K562 (cell line): Measurements from ENCODE around the gene DDIT3. TPM values are rescaled to one million over a fixed set of nuclear protein-coding genes. Genes with fewer than 3 reads are reported as not detected.
A peak's percentile ranks its signal among the peaks of the same experiment; 100 is the strongest.

Experiments
- FIP1L1 ChIP-seq: fragments of 200-400 bp; formaldehyde crosslinking; IDR thresholded peaks from 2 replicates; pipeline ENCODE4 v1.6.1; 2018; ENCODE audit warnings: mild to moderate bottlenecking, low read depth, low read length; ENCODE audit not compliant: poor library complexity, severe bottlenecking
- ZNF232 ChIP-seq: sonication (generic); formaldehyde crosslinking; IDR thresholded peaks from 2 replicates; pipeline ENCODE4 v1.8.0; 2022; ENCODE audit warnings: mild to moderate bottlenecking, missing genetic modification reagents
- ZNF77 ChIP-seq: fragments of 250-450 bp; sonication (Bioruptor Pico); IDR thresholded peaks from 2 replicates; pipeline ENCODE4 v1.5.0; 2020
- polyA plus RNA-seq, 8 experiments: library from polyadenylated mRNA; depleted of rRNA in 4 of 8; stranded (reverse) in 5 of 8; unstranded in 3 of 8; fragments of >200 nt; fragmentation: Nextera tagmentation in 2 of 8; fragmentation: Illumina TruSeq in 1 of 8; extraction: Ambion mirVana in 2 of 8; extraction: Trizol in 1 of 8; gene quantifications; 2 replicates each; pipeline versions ENCODE4 v1.2.1 to v1.2.3, GENCODE V29; 2011 to 2014; ENCODE audit warnings: inconsistent platforms in 1 of 8, missing spikeins in 1 of 8
- total RNA-seq, 7 experiments: library from RNA; depleted of rRNA in 6 of 7; stranded (reverse); fragments of >200 nt in 6 of 7; fragmentation: Illumina TruSeq in 2 of 7; extraction: Trizol in 2 of 7; gene quantifications; 2 replicates each; pipeline versions ENCODE4 v1.2.1 to v1.2.3, GENCODE V29; 2011 to 2021; ENCODE audit warnings: low replicate concordance in 1 of 7
- TF ChIP-seq, protein P1 (sequence below): fragments of 250-450 bp; sonication (Bioruptor Pico); IDR thresholded peaks from 2 replicates; pipeline ENCODE4 v1.9.0; 2021; ENCODE audit warnings: mild to moderate bottlenecking
- TF ChIP-seq, protein P2 (sequence below): sonication (generic); formaldehyde crosslinking; IDR thresholded peaks from 2 replicates; pipeline ENCODE4 v1.8.1; 2022; ENCODE audit warnings: missing genetic modification reagents
- TF ChIP-seq, protein P3 (sequence below), 2 experiments: fragments of 450-650 bp in 1 of 2; sonication (generic) in 1 of 2; formaldehyde crosslinking in 1 of 2; IDR thresholded peaks in 1 of 2; conservative IDR thresholded peaks in 1 of 2; 2 replicates each; pipeline versions ENCODE4 v1.6.1 to v1.8.1; 2016 to 2023; ENCODE audit warnings: mild to moderate bottlenecking in 2 of 2, moderate library complexity in 2 of 2, inconsistent platforms in 1 of 2, missing genetic modification reagents in 1 of 2
- TF ChIP-seq, protein P4 (sequence below): sonication (generic); formaldehyde crosslinking; IDR thresholded peaks from 2 replicates; pipeline ENCODE4 v1.9.0; 2022; ENCODE audit warnings: mild to moderate bottlenecking, missing genetic modification reagents
- TF ChIP-seq, protein P5 (sequence below): fragments of 450-650 bp; IDR thresholded peaks from 2 replicates; pipeline ENCODE4 v1.6.1; 2018; ENCODE audit warnings: mild to moderate bottlenecking, low read depth; ENCODE audit not compliant: partially characterized antibody
- TF ChIP-seq, protein P6 (sequence below), 2 experiments: IDR thresholded peaks in 1 of 2; conservative IDR thresholded peaks in 1 of 2; 2 replicates each; pipeline ENCODE4 v1.6.1; 2016; ENCODE audit warnings: low read depth in 2 of 2, mild to moderate bottlenecking in 1 of 2, missing compliant biosample characterization in 1 of 2, missing genetic modification characterization in 1 of 2, moderate library complexity in 1 of 2
- TF ChIP-seq, protein P7 (sequence below), 3 experiments: fragments of 200-800 bp in 1 of 3; fragments of 250-450 bp in 1 of 3; fragments of 450-650 bp in 1 of 3; sonication (Bioruptor Pico) in 1 of 3; sonication (Bioruptor generic) in 1 of 3; formaldehyde crosslinking in 1 of 3; IDR thresholded peaks; 2 replicates each; pipeline versions ENCODE4 v1.6.1 to v1.8.0; 2016 to 2022; ENCODE audit warnings: mild to moderate bottlenecking in 2 of 3, missing genetic modification characterization in 2 of 3, missing compliant biosample characterization in 1 of 3, moderate library complexity in 1 of 3

DDIT3 gene
- total and polyA plus RNA-seq, 9 of the 15 experiments (the other 6 are each of a cell fraction or from before 2014, with no cell fraction given), result 59.1 to 272 (median 89.9) TPM

DNA sequence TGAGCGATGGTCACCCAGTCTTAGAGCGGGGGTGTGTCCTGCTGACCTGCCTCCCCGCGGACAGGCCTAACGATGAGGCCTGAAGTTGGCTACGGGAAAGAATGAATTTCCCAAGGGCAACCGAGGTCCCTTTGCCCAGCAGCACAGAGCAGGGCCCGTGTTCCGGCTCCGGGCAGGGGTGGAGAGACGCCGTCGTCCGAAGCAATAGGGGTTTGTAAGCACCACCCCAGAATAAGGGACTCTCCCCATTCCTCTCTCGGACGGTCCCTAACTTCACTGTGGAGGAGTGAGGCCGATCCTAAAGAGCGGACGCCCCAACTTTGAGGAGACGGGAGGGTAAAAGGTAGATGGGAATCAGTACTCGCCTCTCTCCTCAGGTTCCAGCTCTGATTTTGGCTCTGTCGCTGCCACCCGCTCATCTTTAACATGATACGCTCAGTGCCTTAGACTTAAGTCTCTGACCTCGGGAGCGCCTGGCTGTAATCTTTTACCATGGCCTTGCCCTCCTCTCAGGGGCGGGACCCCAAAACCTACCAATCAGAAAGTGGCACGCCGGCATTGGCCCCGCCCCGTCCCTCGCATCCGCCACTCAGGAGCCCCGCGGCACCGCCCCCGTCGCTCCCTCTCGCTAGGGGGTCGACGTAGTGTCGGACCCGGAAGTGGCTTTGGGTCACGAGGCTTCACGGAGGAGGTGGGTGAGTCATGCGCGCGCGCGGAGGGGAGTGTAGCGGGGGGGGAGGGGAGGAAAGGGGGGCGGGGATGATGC is at the start of gene DDIT3 (continued):
- TF ChIP-seq, protein P1, sequence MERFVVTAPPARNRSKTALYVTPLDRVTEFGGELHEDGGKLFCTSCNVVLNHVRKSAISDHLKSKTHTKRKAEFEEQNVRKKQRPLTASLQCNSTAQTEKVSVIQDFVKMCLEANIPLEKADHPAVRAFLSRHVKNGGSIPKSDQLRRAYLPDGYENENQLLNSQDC (CRISPR knock-in tag), result peak; percentile 75; the same call in 1 of the 2 replicates
- TF ChIP-seq, protein P2, sequence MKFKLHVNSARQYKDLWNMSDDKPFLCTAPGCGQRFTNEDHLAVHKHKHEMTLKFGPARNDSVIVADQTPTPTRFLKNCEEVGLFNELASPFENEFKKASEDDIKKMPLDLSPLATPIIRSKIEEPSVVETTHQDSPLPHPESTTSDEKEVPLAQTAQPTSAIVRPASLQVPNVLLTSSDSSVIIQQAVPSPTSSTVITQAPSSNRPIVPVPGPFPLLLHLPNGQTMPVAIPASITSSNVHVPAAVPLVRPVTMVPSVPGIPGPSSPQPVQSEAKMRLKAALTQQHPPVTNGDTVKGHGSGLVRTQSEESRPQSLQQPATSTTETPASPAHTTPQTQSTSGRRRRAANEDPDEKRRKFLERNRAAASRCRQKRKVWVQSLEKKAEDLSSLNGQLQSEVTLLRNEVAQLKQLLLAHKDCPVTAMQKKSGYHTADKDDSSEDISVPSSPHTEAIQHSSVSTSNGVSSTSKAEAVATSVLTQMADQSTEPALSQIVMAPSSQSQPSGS (CRISPR knock-in tag), result no peak
- TF ChIP-seq, protein P3, sequence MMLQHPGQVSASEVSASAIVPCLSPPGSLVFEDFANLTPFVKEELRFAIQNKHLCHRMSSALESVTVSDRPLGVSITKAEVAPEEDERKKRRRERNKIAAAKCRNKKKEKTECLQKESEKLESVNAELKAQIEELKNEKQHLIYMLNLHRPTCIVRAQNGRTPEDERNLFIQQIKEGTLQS (IDR thresholded peaks at IDR 0.05), result peak; percentile 92; the same call in 1 of the 2 replicates
- TF ChIP-seq, protein P3 (CRISPR knock-in tag; conservative IDR thresholded peaks at IDR 0.05), result peak; percentile 35
- TF ChIP-seq, protein P4, sequence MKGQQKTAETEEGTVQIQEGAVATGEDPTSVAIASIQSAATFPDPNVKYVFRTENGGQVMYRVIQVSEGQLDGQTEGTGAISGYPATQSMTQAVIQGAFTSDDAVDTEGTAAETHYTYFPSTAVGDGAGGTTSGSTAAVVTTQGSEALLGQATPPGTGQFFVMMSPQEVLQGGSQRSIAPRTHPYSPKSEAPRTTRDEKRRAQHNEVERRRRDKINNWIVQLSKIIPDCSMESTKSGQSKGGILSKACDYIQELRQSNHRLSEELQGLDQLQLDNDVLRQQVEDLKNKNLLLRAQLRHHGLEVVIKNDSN, result peak; percentile 85
- TF ChIP-seq, protein P5, sequence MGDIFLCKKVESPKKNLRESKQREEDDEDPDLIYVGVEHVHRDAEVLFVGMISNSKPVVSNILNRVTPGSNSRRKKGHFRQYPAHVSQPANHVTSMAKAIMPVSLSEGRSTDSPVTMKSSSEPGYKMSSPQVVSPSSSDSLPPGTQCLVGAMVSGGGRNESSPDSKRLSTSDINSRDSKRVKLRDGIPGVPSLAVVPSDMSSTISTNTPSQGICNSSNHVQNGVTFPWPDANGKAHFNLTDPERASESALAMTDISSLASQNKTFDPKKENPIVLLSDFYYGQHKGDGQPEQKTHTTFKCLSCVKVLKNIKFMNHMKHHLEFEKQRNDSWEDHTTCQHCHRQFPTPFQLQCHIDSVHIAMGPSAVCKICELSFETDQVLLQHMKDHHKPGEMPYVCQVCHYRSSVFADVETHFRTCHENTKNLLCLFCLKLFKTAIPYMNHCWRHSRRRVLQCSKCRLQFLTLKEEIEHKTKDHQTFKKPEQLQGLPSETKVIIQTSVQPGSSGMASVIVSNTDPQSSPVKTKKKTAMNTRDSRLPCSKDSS, result no peak
- no peak for TF ChIP-seq ZNF232
- TF ChIP-seq ZNF77 (CRISPR knock-in tag), result no peak
- peak; percentile 61 for TF ChIP-seq FIP1L1
- TF ChIP-seq, protein P6, sequence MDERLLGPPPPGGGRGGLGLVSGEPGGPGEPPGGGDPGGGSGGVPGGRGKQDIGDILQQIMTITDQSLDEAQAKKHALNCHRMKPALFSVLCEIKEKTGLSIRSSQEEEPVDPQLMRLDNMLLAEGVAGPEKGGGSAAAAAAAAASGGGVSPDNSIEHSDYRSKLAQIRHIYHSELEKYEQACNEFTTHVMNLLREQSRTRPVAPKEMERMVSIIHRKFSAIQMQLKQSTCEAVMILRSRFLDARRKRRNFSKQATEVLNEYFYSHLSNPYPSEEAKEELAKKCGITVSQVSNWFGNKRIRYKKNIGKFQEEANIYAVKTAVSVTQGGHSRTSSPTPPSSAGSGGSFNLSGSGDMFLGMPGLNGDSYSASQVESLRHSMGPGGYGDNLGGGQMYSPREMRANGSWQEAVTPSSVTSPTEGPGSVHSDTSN (CRISPR knock-in tag; IDR thresholded peaks at IDR 0.05; ENCODE audit: low read depth), result peak; percentile 35; the same call in 1 of the 2 replicates
- TF ChIP-seq, protein P6 (tag; conservative IDR thresholded peaks at IDR 0.05; ENCODE audit: low read depth), result peak; percentile 42
- TF ChIP-seq, protein P7, sequence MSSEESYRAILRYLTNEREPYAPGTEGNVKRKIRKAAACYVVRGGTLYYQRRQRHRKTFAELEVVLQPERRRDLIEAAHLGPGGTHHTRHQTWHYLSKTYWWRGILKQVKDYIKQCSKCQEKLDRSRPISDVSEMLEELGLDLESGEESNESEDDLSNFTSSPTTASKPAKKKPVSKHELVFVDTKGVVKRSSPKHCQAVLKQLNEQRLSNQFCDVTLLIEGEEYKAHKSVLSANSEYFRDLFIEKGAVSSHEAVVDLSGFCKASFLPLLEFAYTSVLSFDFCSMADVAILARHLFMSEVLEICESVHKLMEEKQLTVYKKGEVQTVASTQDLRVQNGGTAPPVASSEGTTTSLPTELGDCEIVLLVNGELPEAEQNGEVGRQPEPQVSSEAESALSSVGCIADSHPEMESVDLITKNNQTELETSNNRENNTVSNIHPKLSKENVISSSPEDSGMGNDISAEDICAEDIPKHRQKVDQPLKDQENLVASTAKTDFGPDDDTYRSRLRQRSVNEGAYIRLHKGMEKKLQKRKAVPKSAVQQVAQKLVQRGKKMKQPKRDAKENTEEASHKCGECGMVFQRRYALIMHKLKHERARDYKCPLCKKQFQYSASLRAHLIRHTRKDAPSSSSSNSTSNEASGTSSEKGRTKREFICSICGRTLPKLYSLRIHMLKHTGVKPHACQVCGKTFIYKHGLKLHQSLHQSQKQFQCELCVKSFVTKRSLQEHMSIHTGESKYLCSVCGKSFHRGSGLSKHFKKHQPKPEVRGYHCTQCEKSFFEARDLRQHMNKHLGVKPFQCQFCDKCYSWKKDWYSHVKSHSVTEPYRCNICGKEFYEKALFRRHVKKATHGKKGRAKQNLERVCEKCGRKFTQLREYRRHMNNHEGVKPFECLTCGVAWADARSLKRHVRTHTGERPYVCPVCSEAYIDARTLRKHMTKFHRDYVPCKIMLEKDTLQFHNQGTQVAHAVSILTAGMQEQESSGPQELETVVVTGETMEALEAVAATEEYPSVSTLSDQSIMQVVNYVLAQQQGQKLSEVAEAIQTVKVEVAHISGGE (CRISPR knock-in tag; IDR thresholded peaks at IDR 0.05), result peak in 1 of 3 experiments; percentile 70; a peak in 2 of 6 replicates
